ENCODE data around the gene PPFIA2. TPM values are rescaled to one million over a fixed set of nuclear protein-coding genes. Genes with fewer than 3 reads are reported as not detected.
"Not testable (repeated sequence)": the region's sequence is repeated elsewhere in the genome, so short reads cannot be mapped to it uniquely, and the experiment has no call there.

PPFIA2 gene
- polyA plus RNA-seq, 4 donors: 4.4 to 7.2 (median 5.8) TPM

GRCh38 chr12:81679614-81680013 lies 79.5 kb downstream of the PPFIA2 start:
- no peak for DNase-seq (ENCODE audit: low read depth in 4 of 4, low spot score in 2 of 4)

DNA sequence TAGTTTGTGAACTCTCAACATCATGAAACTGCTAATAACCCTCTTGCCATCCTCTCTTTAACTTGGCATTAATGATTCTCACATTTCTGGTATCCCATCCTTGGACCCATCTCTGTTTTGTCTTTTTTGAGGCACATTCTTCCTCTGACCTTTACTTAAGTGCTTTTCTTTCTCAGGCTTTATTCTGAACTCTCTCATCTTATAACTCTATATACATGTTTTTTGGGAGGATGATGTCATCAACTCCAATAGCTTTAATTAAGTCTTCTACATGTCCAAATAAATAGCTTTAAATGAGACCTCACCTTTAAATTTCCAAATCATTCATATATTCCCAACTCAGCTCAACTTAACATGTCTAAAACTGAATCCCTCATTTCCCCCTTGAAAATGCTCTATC lies 88.4 kb downstream of the PPFIA2 start:
- DNase-seq (ENCODE audit: low read depth in 4 of 4, low spot score in 2 of 4): no peak

DNA sequence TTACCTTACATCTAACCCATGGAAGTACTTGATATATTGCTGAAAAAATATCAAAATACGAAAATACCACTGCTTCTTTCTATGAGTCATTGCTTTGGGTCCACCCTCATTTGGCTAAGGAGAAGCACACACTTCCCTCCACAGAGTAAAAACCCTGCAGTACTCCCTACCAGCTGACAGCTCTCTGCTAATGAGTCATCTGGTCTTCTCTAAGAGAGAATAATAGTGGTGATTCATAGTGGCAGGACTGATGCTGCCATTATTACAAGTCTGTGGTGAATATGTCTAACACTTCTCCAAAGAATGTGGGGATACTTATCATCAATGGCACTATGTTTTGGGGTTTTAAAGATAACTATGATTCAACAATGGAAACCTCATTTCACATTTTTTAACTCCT lies 90.7 kb downstream of the PPFIA2 start:
- DNase-seq (ENCODE audit: low read depth in 4 of 4, low spot score in 2 of 4): no peak

GRCh38 chr12:81659310-81659709 lies 99.8 kb downstream of the PPFIA2 start:
- not testable (repeated sequence) for DNase-seq (ENCODE audit: low read depth in 4 of 4, low spot score in 2 of 4)

GRCh38 chr12:81644503-81644902 lies 114.6 kb downstream of the PPFIA2 start:
- DNase-seq (ENCODE audit: low read depth in 4 of 4, low spot score in 2 of 4): peak in 2 of 4 donors; percentile 16 to 24

GRCh38 chr12:81639196-81639595 lies 120.0 kb downstream of the PPFIA2 start:
- DNase-seq (ENCODE audit: low read depth in 4 of 4, low spot score in 2 of 4): no peak

DNA sequence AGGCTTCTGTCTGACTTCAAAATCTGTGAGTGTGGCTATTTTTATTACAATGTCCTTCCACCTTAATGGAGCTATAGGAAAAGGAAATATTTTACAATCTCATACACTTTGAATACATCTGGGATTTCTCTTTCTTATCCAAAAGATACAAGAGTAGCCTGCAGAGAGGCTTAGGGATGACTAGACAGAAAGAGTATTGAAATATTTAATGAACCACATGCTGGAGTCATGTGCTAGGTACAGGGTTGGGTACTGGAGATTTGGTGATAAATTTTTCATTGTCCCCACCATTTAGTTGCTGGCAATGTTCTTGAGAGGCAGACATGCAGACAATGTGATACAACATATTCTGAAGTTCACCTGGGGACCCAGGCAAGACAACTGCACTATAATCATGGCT lies 126.0 kb downstream of the PPFIA2 start:
- no peak for DNase-seq (ENCODE audit: low read depth in 4 of 4, low spot score in 2 of 4)

DNA sequence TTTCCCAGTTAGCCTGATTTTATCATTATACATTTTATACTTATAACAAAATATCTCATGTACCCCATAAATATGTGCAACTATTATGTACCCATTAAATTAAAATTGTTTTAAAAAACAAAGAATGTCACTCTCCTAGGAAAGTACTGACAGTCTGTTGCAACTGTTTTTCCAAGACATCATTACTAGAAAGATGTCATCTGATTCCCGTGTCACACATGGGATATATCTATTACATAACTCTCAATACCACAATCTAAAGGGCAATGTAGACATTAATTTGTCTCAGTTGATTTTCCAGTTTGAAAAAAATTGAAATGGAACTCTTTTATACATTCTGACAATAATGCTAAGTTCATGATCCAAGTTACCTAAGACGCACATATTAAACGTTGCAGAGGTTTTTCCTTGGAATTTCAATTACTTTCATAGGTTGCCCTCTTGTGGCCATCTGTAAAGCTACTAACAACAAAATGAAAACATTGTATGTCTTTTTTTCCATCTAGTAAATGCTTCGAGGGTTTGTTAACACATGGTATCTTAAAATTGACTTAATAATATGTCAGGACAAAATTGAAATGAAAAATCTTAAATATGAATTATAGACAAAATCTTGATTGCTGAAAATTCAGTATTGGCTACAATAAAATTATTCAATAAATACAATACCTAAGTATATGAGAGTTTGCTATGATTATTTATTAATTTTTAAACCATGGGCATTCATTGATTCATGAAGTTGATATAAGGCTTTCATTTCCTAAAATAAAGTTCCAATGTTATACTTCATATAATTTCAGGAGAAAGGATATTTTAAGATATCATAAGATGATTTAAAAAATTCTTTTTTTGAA lies 131.6 kb downstream of the PPFIA2 start:
- peak in 2 of 4 donors; percentile 14 to 38 for DNase-seq (ENCODE audit: low read depth in 4 of 4, low spot score in 2 of 4)

DNA sequence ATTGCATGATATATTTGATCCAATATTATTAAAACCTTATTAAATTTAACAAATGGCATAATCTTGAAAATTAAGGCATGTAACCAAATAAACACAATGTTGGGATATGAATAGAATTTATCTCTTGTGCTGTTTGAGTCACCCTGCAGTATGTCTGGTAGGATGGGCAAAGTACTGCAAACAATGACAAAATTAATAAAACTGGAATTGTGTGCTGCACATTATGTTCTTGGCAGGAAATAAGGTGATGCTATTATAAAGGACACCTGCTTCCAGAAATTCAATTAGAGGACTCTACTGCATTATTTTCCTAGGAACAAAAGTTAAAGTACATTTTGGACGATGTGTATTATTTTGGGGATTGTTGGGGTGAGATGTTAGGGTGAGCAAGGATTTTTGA lies 132.7 kb downstream of the PPFIA2 start:
- no peak for DNase-seq (ENCODE audit: low read depth in 4 of 4, low spot score in 2 of 4)

- no peak for DNase-seq (ENCODE audit: low read depth in 4 of 4, low spot score in 2 of 4)
Measured at GRCh38 chr12:81617915-81618314, 141.2 kb downstream of the PPFIA2 start.

GRCh38 chr12:81615026-81615588 lies 144.0 kb downstream of the PPFIA2 start:
- DNase-seq (ENCODE audit: low read depth in 4 of 4, low spot score in 2 of 4): no peak

DNA sequence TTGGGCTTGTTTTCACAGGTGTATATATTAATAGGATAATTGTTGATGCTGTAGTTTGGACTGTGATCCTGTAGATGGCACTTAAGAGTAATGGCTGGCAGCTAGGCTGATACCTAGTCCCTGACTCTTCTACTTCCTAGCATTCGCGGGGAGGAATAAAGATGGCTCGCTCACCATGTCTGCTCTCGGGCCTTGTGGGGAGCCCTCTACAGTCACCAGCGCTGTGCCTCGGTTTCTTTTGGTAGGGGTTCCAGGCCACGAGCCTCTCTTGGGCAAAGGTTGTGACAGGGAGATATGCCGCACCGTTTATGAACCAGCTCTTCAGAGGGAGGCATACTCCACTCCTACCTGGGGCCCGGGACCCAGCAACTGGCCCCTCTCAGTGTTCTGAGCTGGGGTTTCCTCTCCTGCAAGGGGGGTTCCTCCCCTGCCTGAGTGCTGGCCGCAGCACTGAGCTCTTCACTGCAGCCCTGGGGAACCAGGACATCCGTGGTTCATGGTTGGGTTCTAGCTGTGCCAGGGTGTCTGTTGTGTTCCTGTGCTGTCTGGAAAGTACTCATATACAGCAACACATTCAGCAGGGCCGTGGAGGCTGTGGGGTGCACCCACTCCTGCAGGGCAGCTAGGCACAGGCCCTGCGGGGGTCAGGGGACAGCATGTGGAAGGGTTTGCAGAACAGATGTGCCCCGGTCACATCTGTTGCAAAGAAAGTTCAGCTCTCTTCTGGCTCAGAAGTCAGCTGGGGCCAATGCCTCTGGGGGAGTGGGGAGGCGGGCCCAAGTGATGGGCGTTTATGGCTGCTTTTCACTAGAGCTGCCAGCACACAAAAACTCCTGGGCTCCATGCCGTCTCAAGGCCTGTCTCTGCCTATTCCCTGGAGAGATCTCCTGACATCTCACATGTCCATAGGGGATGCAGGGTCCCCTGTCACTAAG lies 147.9 kb downstream of the PPFIA2 start:
- DNase-seq (ENCODE audit: low read depth in 4 of 4, low spot score in 2 of 4): no peak

- no peak for DNase-seq (ENCODE audit: low read depth in 4 of 4, low spot score in 2 of 4)
Measured at GRCh38 chr12:81597928-81598604, 161.1 kb downstream of the PPFIA2 start.

- no peak for DNase-seq (ENCODE audit: low read depth in 4 of 4, low spot score in 2 of 4)
Measured at GRCh38 chr12:81596558-81596957, 162.6 kb downstream of the PPFIA2 start.

- DNase-seq (ENCODE audit: low read depth in 4 of 4, low spot score in 2 of 4): no peak
Measured at GRCh38 chr12:81591256-81591655, 167.9 kb downstream of the PPFIA2 start.

DNA sequence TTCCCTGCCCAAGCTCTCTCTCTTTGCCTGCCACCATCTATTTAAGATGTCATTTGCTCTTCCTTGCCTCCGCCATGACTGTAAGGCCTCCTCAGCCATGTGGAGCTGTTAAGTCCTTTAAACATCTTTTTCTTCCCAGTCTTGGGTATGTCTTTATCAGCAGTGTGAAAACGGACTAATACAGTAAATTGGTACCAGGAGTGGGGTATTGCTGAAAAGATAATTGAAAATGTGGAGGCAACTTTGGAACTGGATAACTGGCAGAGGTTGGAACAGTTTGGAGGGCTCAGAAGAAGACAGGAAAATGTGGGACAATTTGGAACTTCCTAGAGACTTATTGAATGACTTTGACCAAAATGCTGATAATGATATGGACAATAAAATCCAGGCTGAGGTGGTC lies 168.4 kb downstream of the PPFIA2 start:
- DNase-seq (ENCODE audit: low read depth in 4 of 4, low spot score in 2 of 4): not testable (repeated sequence)

DNA sequence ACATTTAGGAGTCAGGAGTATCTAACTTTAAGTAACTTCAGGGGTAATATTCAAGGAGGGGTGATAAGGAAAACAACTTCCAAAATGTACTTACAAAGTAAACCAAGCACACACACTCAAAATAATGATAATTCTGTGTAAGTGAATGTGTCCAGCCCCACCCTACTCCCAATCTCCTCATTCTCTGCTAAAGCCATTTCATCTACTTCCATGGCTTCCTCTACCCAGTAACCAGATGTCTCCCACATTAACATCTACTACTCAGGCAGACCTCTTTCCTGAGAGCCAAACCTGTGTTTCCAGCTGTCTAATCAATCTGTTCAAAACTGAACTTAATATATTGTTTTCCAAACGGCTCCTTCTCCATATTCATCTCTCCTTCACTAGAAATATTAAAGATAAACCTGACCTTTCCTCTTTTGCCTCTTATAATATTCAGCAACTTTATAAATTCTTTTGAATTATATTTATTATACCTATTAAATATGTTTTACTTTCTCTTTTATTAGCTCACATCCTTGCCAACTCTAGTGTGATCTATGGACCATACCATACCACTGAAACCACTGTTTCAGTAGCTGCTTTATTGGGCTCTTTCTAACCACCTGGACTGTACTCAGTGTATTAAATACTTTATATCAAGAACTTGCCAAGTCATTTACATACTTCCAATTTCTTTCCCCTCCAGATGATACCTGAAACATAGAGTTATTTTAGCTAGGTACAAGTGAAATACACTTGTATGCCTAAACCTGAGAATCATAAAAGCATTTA lies 170.7 kb downstream of the PPFIA2 start:
- no peak for DNase-seq (ENCODE audit: low read depth in 4 of 4, low spot score in 2 of 4)

DNA sequence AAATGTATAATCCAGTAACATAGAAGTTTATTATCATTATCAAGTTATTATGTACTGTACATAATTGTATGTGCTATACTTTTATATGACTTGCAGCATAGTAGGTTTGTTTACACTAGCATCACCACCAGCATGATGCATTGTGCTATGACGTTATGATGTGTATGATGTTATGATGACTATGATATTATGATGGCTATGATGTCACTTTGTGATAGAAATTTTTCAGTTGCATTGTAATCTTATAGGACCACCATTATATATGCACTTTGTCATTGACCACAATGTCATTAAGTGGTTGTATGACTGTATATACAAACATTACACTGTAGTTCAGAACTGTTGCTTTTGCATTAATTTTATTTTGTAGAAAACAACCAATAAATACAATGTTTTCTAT lies 173.4 kb downstream of the PPFIA2 start:
- no peak for DNase-seq (ENCODE audit: low read depth in 4 of 4, low spot score in 2 of 4)

DNA sequence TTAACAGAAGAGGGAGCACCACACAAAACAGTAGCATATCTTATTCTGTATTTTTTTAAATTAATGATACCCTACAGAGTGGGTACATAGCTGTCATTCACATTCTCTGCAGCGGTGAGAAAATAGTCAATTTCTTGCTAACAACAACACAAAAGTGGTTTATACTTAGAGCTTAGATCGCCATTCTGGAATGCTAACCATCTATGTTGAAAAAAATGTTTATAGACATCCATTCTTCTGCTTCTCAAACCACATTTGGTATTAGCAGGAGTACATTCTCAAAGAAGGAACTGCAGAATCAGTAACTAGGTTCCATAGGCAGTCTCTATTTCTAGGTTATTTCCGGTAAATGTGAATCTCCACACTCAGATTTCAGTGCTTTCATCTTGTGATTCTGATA lies 185.9 kb downstream of the PPFIA2 start:
- DNase-seq (ENCODE audit: low read depth in 4 of 4, low spot score in 2 of 4): no peak

- DNase-seq (ENCODE audit: low read depth in 4 of 4, low spot score in 2 of 4): no peak
Measured at GRCh38 chr12:81572411-81572810, 186.7 kb downstream of the PPFIA2 start.

All from left renal cortex interstitium (tissue), 4 donors.